Glutamatergic neuron (in vitro differentiated cells): ENCODE data around the gene SGPP1. TPM values are rescaled to one million over a fixed set of nuclear protein-coding genes. Genes with fewer than 3 reads are reported as not detected.
"Not testable (repeated sequence)": the region's sequence is repeated elsewhere in the genome, so short reads cannot be mapped to it uniquely, and the experiment has no call there.

Experiments used
- DNase-seq: peaks from one replicate; pipeline ENCODE4 v3.0.0; 2022
- H3K27ac Mint-ChIP-seq: one replicate; pipeline ENCODE4 v1.8.0; 2020; ENCODE audit warnings: mild to moderate bottlenecking, mixed read lengths, inconsistent platforms; ENCODE audit not compliant: unreplicated experiment
- H3K27me3 Mint-ChIP-seq: one replicate; pipeline ENCODE4 v1.8.0; 2020; ENCODE audit warnings: mild to moderate bottlenecking, moderate library complexity, mixed read lengths, inconsistent platforms; ENCODE audit not compliant: unreplicated experiment
- H3K36me3 Mint-ChIP-seq: one replicate; pipeline ENCODE4 v1.8.0; 2020; ENCODE audit warnings: mild to moderate bottlenecking, mixed read lengths, inconsistent platforms; ENCODE audit not compliant: unreplicated experiment
- H3K4me1 Mint-ChIP-seq: one replicate; pipeline ENCODE4 v1.8.0; 2020; ENCODE audit warnings: mild to moderate bottlenecking, low read depth, mixed read lengths, inconsistent platforms; ENCODE audit not compliant: unreplicated experiment
- H3K4me3 Mint-ChIP-seq: one replicate; pipeline ENCODE4 v1.8.0; 2020; ENCODE audit warnings: mild to moderate bottlenecking, mixed read lengths, inconsistent platforms; ENCODE audit not compliant: unreplicated experiment
- H3K9me3 Mint-ChIP-seq: one replicate; pipeline ENCODE4 v1.8.0; 2020; ENCODE audit warnings: mild to moderate bottlenecking, moderate library complexity, mixed read lengths, inconsistent platforms; ENCODE audit not compliant: unreplicated experiment
- total RNA-seq: library from RNA; stranded (reverse); fragmentation: NEBNext Ultra II Directional; extraction: Animal tissue kit (Norgen Biotek cat#: 25700); gene quantifications from one replicate; pipeline ENCODE4 v1.2.1, GENCODE V29; 2021; ENCODE audit not compliant: unreplicated experiment
- TF ChIP-seq, protein P1 (sequence below): fragments of 200-600 bp; sonication (generic); IDR thresholded peaks from one replicate; pipeline ENCODE4 v1.5.0; 2021; ENCODE audit not compliant: partially characterized antibody, unreplicated experiment

Gene SGPP1
- total RNA-seq, 1 donor from 2014 or later = 4.3 TPM

DNA sequence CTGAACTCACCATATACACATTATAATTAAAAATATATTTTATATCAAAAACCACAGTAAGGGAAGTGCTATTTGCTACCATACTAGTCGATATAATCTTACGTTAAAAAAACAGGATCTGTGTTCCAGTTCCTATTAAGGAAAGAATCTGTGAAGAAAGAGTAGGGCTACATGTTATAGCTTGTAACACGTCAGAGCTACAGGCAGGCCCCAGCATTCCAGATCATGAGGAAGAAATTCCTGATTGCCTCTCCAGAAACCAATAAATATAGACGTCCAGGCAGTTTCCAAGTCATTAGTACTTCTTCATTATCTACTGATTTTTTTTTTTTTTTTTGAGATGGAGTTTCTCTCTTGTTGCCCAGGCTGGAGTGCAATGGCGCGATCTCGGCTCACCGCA lies 20.6 kb downstream of the SGPP1 start:
- Mint-ChIP-seq H3K27me3 (no peaks in the 10 kb centered on the region), H3K9me3 (no peaks in the 10 kb centered on the region), H3K27ac (no peak overlapping the region), H3K4me3 (no peak overlapping the region), H3K4me1 (no peaks in the 10 kb centered on the region), H3K36me3 (no peaks in the 10 kb centered on the region)
- DNase-seq = no peak
- TF ChIP-seq, protein P1, sequence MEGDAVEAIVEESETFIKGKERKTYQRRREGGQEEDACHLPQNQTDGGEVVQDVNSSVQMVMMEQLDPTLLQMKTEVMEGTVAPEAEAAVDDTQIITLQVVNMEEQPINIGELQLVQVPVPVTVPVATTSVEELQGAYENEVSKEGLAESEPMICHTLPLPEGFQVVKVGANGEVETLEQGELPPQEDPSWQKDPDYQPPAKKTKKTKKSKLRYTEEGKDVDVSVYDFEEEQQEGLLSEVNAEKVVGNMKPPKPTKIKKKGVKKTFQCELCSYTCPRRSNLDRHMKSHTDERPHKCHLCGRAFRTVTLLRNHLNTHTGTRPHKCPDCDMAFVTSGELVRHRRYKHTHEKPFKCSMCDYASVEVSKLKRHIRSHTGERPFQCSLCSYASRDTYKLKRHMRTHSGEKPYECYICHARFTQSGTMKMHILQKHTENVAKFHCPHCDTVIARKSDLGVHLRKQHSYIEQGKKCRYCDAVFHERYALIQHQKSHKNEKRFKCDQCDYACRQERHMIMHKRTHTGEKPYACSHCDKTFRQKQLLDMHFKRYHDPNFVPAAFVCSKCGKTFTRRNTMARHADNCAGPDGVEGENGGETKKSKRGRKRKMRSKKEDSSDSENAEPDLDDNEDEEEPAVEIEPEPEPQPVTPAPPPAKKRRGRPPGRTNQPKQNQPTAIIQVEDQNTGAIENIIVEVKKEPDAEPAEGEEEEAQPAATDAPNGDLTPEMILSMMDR = no peak

DNA sequence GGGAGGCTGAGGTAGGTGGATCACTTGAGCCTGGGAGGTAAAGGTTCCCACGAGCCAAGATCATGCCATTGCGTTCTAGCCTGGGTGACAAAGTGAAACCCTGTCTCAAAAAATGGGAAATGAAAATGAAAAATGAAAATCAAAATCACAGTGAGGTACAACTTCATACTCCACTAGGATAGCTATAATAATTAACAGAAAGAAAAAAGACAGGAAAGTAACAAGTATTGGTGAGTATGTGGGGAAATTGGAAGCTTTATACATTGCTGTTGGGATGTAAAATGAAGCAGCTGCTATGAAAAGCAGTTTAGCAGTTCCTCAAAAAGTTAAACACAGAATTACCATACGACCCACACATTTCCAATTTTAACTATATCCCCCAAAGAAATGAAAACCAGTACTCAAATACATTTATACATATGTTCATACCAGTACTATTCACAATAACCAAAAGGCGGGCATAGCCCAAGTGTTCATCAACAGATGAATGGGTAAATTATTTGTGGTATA lies 22.2 kb downstream of the SGPP1 start:
- no peak for DNase-seq
- TF ChIP-seq, protein P1 = no peak
- no peak overlapping the region for H3K27ac Mint-ChIP-seq
- no peaks in the 10 kb centered on the region for H3K36me3 Mint-ChIP-seq
- H3K27me3 Mint-ChIP-seq = no peaks in the 10 kb centered on the region
- no peak overlapping the region for H3K4me3 Mint-ChIP-seq
- H3K9me3 Mint-ChIP-seq = no peaks in the 10 kb centered on the region
- H3K4me1 Mint-ChIP-seq = no peaks in the 10 kb centered on the region

DNA sequence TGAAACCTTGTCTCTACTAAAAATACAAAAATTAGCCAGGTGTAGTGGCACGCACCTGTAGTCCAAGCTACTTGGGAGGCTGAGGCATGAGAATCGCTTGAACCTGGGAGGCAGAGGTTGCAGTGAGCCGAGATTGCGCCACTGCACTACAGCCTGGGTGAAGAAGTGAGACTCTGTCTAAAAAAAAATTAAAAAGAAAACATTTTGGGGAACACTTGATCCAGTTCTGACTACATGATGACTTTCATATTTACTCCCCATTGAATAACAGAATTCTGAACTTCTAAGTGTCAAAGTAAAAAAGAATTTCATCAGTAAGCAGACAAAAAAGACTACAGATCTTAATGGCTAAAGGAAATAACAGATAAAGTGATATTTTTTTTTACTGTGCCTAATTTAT lies 25.3 kb downstream of the SGPP1 start:
- not testable (repeated sequence) for DNase-seq, H3K4me1 Mint-ChIP-seq, H3K27me3 Mint-ChIP-seq, H3K27ac Mint-ChIP-seq, H3K4me3 Mint-ChIP-seq, H3K36me3 Mint-ChIP-seq, H3K9me3 Mint-ChIP-seq

DNA sequence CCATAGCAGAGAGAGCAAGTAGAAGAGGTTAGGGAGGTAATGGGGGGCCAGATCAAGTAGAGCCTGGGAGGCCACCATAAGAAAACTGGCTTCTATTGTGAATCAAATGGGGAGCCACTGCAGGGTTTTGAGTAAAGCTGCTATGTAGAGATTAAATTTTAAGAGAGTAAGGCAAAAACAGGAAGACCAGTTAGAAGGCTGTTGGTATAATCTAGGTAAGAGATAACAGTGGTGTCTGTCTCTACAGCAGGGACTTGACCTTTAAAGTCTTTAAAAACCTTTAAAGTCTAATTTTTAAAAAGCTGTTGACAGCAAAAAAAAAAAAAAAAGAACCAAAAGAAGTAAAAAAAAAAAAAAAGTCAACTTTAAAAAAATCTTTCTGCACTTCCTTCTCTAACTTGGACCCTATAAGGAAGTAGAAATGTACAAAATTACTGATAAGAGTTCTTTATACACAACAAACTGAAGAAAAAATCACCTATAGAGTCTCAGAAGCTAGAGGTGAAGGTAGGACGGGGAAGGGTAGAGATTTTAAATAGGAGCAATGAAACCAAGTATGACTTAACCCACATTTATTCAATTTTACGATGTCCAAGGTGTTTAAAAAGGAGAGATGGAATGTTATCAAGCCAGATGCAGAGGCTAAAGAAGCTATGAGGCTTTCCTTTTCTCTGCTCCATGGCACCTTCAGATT lies 26.1 kb downstream of the SGPP1 start:
- no peaks in the 10 kb centered on the region for H3K36me3 Mint-ChIP-seq
- TF ChIP-seq, protein P1 = no peak
- no peaks in the 10 kb centered on the region for H3K9me3 Mint-ChIP-seq
- H3K4me1 Mint-ChIP-seq = no peaks in the 10 kb centered on the region
- H3K27ac Mint-ChIP-seq = no peak overlapping the region
- no peaks in the 10 kb centered on the region for H3K27me3 Mint-ChIP-seq
- DNase-seq = no peak
- H3K4me3 Mint-ChIP-seq = no peak overlapping the region

DNA sequence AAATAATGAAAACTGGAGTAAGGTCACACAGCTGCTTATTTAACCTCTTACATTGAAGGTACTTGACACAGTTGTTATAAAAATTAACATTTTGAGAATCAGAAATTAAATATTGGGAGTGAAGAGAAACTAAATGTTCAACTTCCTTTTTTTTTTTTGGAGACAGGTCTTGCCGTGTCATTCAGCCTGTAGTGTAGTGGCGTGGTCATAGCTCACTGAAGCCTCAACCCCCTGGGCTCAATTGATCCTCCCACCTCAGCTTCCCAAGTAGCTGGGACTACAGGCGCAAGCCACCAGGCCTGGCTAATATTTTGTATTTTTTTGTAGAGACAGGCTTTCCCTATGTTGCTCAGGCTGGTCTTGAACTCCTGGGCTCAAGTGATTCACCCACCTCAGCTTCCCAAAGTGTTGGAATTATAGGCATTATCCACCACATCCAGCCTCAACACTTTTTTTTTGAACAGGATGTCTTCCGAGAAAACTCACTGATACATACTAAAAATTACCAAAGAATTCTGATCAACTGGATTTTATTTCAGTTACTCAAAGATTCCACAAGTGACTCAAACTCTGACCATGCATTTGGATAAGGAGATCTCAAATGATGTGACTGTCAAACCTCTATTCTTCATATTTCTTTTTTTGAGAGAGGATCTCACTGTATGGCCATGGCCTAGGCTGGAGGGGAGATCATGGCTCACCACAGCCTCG lies 35.4 kb downstream of the SGPP1 start:
- TF ChIP-seq, protein P1 = no peak
- no peak for DNase-seq
- Mint-ChIP-seq H3K36me3 (no peaks in the 10 kb centered on the region), H3K27ac (no peak overlapping the region), H3K27me3 (no peaks in the 10 kb centered on the region), H3K4me1 (no peaks in the 10 kb centered on the region), H3K9me3 (no peaks in the 10 kb centered on the region), H3K4me3 (no peak overlapping the region)
